Ectodermal cell (in vitro differentiated cells): ENCODE results near the gene WDR70.
"Not testable (repeated sequence)": the region's sequence is repeated elsewhere in the genome, so short reads cannot be mapped to it uniquely, and the experiment has no call there.

Experiments
- H3K27ac ChIP-seq: 2 replicates; pipeline ENCODE4 v1.7.0; 2013; ENCODE audit warnings: mild to moderate bottlenecking, low read depth, low read length; ENCODE audit not compliant: insufficient read depth, poor library complexity, severe bottlenecking
- H3K27me3 ChIP-seq: 2 replicates; pipeline ENCODE4 v1.7.0; 2013; ENCODE audit warnings: mild to moderate bottlenecking, low read length; ENCODE audit not compliant: insufficient read depth, control insufficient read depth, poor library complexity, severe bottlenecking
- H3K36me3 ChIP-seq: one replicate; pipeline ENCODE4 v1.7.0; 2013; ENCODE audit warnings: low read length; ENCODE audit not compliant: control insufficient read depth, insufficient read depth
- H3K4me1 ChIP-seq: one replicate; pipeline ENCODE4 v1.7.0; 2013; ENCODE audit warnings: low read length; ENCODE audit not compliant: control insufficient read depth, insufficient read depth
- H3K4me3 ChIP-seq: 2 replicates; pipeline ENCODE4 v1.7.0; 2013; ENCODE audit warnings: low read depth, low read length, control low read depth; ENCODE audit not compliant: insufficient read depth
- H3K9me3 ChIP-seq: 2 replicates; pipeline ENCODE4 v1.7.0; 2013; ENCODE audit warnings: mild to moderate bottlenecking, low read length, moderate library complexity; ENCODE audit not compliant: control insufficient read depth
- WGBS, 2 experiments: methylation state at CpG; one replicate each; pipeline ENCODE4 v1.1.7; 2013; ENCODE audit warnings: missing lambda C conversion rate in 2 of 2; 5-methylcytosine and 5-hydroxymethylcytosine counted together

The WDR70 gene

GRCh38 chr5:37777432-37778130, 398.5 kb downstream of the WDR70 start:
- H3K9me3 ChIP-seq, result no peaks in the 10 kb centered on the region
- no peak overlapping the region for H3K4me3 ChIP-seq
- no peaks in the 10 kb centered on the region for H3K4me1 ChIP-seq
- no peaks in the 10 kb centered on the region for H3K36me3 ChIP-seq
- no peaks in the 10 kb centered on the region for H3K27me3 ChIP-seq
- WGBS, 2 experiments, result 94 to 96% methylated on average over 15 of the region's 15 CpGs
- no peak overlapping the region for H3K27ac ChIP-seq

GRCh38 chr5:37781409-37781808, 402.3 kb downstream of the WDR70 start:
- H3K27me3 ChIP-seq, H3K4me3 ChIP-seq, H3K27ac ChIP-seq, H3K9me3 ChIP-seq, H3K4me1 ChIP-seq, H3K36me3 ChIP-seq: not testable (repeated sequence)
- 95 to 98% methylated on average over 7 to 8 of the region's 8 CpGs for WGBS, 2 experiments

- no peaks in the 10 kb centered on the region for H3K9me3 ChIP-seq
- 62 to 78% methylated on average over 2 of the region's 2 CpGs for WGBS, 2 experiments
- no peaks in the 10 kb centered on the region for H3K27me3 ChIP-seq
- no peaks in the 10 kb centered on the region for H3K4me1 ChIP-seq
- H3K4me3 ChIP-seq, result no peak overlapping the region
- no peaks in the 10 kb centered on the region for H3K36me3 ChIP-seq
- no peak overlapping the region for H3K27ac ChIP-seq
Measured at GRCh38 chr5:37786416-37786815, 407.3 kb downstream of the WDR70 start.

GRCh38 chr5:37786862-37787519, 407.9 kb downstream of the WDR70 start:
- Histone ChIP-seq H3K27me3 (no peaks in the 10 kb centered on the region), H3K36me3 (no peaks in the 10 kb centered on the region), H3K27ac (no peak overlapping the region), H3K4me3 (no peak overlapping the region), H3K9me3 (no peaks in the 10 kb centered on the region), H3K4me1 (no peaks in the 10 kb centered on the region)
- WGBS, 2 experiments, result 92 to 97% methylated on average over 4 of the region's 5 CpGs

GRCh38 chr5:37787742-37788141, 408.6 kb downstream of the WDR70 start:
- Histone ChIP-seq H3K36me3 (no peaks in the 10 kb centered on the region), H3K4me1 (no peaks in the 10 kb centered on the region), H3K27ac (no peak overlapping the region), H3K4me3 (no peak overlapping the region), H3K9me3 (no peaks in the 10 kb centered on the region), H3K27me3 (no peaks in the 10 kb centered on the region)
- WGBS, 2 experiments, result 95 to 96% methylated on average over 6 of the region's 6 CpGs

- H3K27me3 ChIP-seq, result no peaks in the 10 kb centered on the region
- H3K4me3 ChIP-seq, result no peak overlapping the region
- no peak overlapping the region for H3K27ac ChIP-seq
- H3K36me3 ChIP-seq, result no peaks in the 10 kb centered on the region
- H3K9me3 ChIP-seq, result no peaks in the 10 kb centered on the region
- no peaks in the 10 kb centered on the region for H3K4me1 ChIP-seq
- 91 to 98% methylated on average over 2 of the region's 2 CpGs for WGBS, 2 experiments
Measured at GRCh38 chr5:37789991-37790390, 410.9 kb downstream of the WDR70 start.

GRCh38 chr5:37791321-37791720, 412.2 kb downstream of the WDR70 start:
- H3K27me3 ChIP-seq, result no peaks in the 10 kb centered on the region
- no peak overlapping the region for H3K4me3 ChIP-seq
- H3K36me3 ChIP-seq, result no peaks in the 10 kb centered on the region
- no peaks in the 10 kb centered on the region for H3K9me3 ChIP-seq
- H3K4me1 ChIP-seq, result no peaks in the 10 kb centered on the region
- H3K27ac ChIP-seq, result no peak overlapping the region
- 62 to 68% methylated on average over 2 of the region's 2 CpGs for WGBS, 2 experiments

- WGBS, 2 experiments, result 88 to 89% methylated on average over 1 to 2 of the region's 2 CpGs
- H3K27me3 ChIP-seq, result no peaks in the 10 kb centered on the region
- no peak overlapping the region for H3K27ac ChIP-seq
- no peaks in the 10 kb centered on the region for H3K4me1 ChIP-seq
- H3K36me3 ChIP-seq, result no peaks in the 10 kb centered on the region
- no peaks in the 10 kb centered on the region for H3K9me3 ChIP-seq
- H3K4me3 ChIP-seq, result no peak overlapping the region
Measured at GRCh38 chr5:37792975-37793631, 414.0 kb downstream of the WDR70 start.

- H3K9me3 ChIP-seq, H3K36me3 ChIP-seq, H3K4me1 ChIP-seq, H3K27ac ChIP-seq, H3K27me3 ChIP-seq, H3K4me3 ChIP-seq: not testable (repeated sequence)
- 88 to 97% methylated on average over 2 of the region's 2 CpGs for WGBS, 2 experiments
Measured at GRCh38 chr5:37795292-37795691, 416.2 kb downstream of the WDR70 start.

- 95% methylated on average over 1 of the region's 1 CpG for WGBS, 2 experiments
- H3K27ac ChIP-seq, H3K36me3 ChIP-seq, H3K4me3 ChIP-seq, H3K27me3 ChIP-seq, H3K4me1 ChIP-seq, H3K9me3 ChIP-seq: not testable (repeated sequence)
Measured at GRCh38 chr5:37796435-37796834, 417.3 kb downstream of the WDR70 start.
